ENCODE data around the gene ISG20. TPM values are rescaled to one million over a fixed set of nuclear protein-coding genes. Genes with fewer than 3 reads are reported as not detected.

ISG20 gene
- total RNA-seq, 1 experiment from 2014 or later: 6.4 TPM

- peaks cover 4% of the 10 kb centered on the region for H3K27me3 Mint-ChIP-seq (ENCODE audit: insufficient read depth, unreplicated experiment)
- no peak overlapping the region for H3K27ac Mint-ChIP-seq (ENCODE audit: unreplicated experiment)
- Histone ChIP-seq H3K4me3 (ENCODE audit: low read depth, low read length) (no peak overlapping the region), H3K9me3 (no peaks in the 10 kb centered on the region), H3K27me3 (replicated peaks; ENCODE audit: control insufficient read depth, insufficient read depth, low read length) (no peaks in the 10 kb centered on the region), H3K4me1 (no peaks in the 10 kb centered on the region), H3K36me3 (ENCODE audit: control insufficient read depth, insufficient read depth, low read length) (no peaks in the 10 kb centered on the region)
- intact Hi-C loops (cut with micrococcal nuclease; ENCODE audit: unreplicated experiment): loop anchor here (10.0 kb wide), 1 partner anchor 59 kb away; no protein-coding TSS in a partner anchor
- peaks cover 6% of the 10 kb centered on the region for H3K36me3 Mint-ChIP-seq (ENCODE audit: insufficient read depth, unreplicated experiment)
- no peak for TF ChIP-seq CTCF (IDR thresholded peaks at IDR 0.05; ENCODE audit: insufficient read depth in 1 of 2, low read depth in 1 of 2, low read length in 1 of 2, severe bottlenecking in 1 of 2, unreplicated experiment in 1 of 2)
- no peak for DNase-seq
- H3K9me3 Mint-ChIP-seq (ENCODE audit: unreplicated experiment): no peaks in the 10 kb centered on the region
- CTCF ChIA-PET: interaction anchor here (0.8 to 1.1 kb wide), 2 partner anchors 15 to 252 kb away, joined by 3 read pairs; no protein-coding TSS in a partner anchor
- H3K4me3 Mint-ChIP-seq (ENCODE audit: unreplicated experiment): no peak overlapping the region
- BruUV-seq (replicated peaks): no TSS peak
- H3K4me1 Mint-ChIP-seq (ENCODE audit: low read depth, unreplicated experiment): no peaks in the 10 kb centered on the region
- POLR2A ChIA-PET: no interaction called here
Measured at GRCh38 chr15:88653200-88654064, 14.6 kb downstream of the ISG20 start.

GRCh38 chr15:88654430-88655102 lies 15.8 kb downstream of the ISG20 start:
- POLR2A ChIA-PET: no interaction called here
- CTCF ChIA-PET: interaction anchor here (1.2 to 1.7 kb wide), 2 partner anchors 16 to 30 kb away, joined by 3 to 4 read pairs; partner anchors contain the start of gene ISG20
- BruUV-seq (replicated peaks): no TSS peak

More at GRCh38 chr15:88654430-88655102, 15.8 kb downstream of the ISG20 start:
- H3K4me1 ChIP-seq: no peaks in the 10 kb centered on the region
- no peak overlapping the region for H3K4me3 Mint-ChIP-seq (ENCODE audit: unreplicated experiment)
- intact Hi-C loops (cut with micrococcal nuclease; ENCODE audit: unreplicated experiment): loop anchor here (1.0 to 10.0 kb wide), 4 partner anchors 30 to 363 kb away; no protein-coding TSS in a partner anchor
- H3K4me1 Mint-ChIP-seq (ENCODE audit: low read depth, unreplicated experiment): no peaks in the 10 kb centered on the region
- no peak for DNase-seq
- H3K36me3 ChIP-seq (ENCODE audit: control insufficient read depth, insufficient read depth, low read length): no peaks in the 10 kb centered on the region
- no peaks in the 10 kb centered on the region for H3K9me3 Mint-ChIP-seq (ENCODE audit: unreplicated experiment)
- TF ChIP-seq CTCF (IDR thresholded peaks at IDR 0.05; ENCODE audit: insufficient read depth in 1 of 2, low read depth in 1 of 2, low read length in 1 of 2, severe bottlenecking in 1 of 2, unreplicated experiment in 1 of 2): no peak
- no peak overlapping the region for H3K27ac Mint-ChIP-seq (ENCODE audit: unreplicated experiment)
- H3K4me3 ChIP-seq (ENCODE audit: low read depth, low read length): no peak overlapping the region
- H3K36me3 Mint-ChIP-seq (ENCODE audit: insufficient read depth, unreplicated experiment): peaks cover 6% of the 10 kb centered on the region
- peaks cover 4% of the 10 kb centered on the region for H3K27me3 Mint-ChIP-seq (ENCODE audit: insufficient read depth, unreplicated experiment)
- no peaks in the 10 kb centered on the region for H3K27me3 ChIP-seq (replicated peaks; ENCODE audit: control insufficient read depth, insufficient read depth, low read length)
- H3K9me3 ChIP-seq: no peaks in the 10 kb centered on the region
